HG03280 (cell line): ENCODE data around the gene PRR14.
"Not testable (repeated sequence)": the region's sequence is repeated elsewhere in the genome, so short reads cannot be mapped to it uniquely, and the experiment has no call there.

Experiments
- ATAC-seq: cut with Tn5 transposase; IDR thresholded peaks from one replicate; pipeline ENCODE4 v1.9.1; 2021; ENCODE audit warnings: mild to moderate bottlenecking, moderate library complexity; ENCODE audit not compliant: unreplicated experiment

The PRR14 gene

DNA sequence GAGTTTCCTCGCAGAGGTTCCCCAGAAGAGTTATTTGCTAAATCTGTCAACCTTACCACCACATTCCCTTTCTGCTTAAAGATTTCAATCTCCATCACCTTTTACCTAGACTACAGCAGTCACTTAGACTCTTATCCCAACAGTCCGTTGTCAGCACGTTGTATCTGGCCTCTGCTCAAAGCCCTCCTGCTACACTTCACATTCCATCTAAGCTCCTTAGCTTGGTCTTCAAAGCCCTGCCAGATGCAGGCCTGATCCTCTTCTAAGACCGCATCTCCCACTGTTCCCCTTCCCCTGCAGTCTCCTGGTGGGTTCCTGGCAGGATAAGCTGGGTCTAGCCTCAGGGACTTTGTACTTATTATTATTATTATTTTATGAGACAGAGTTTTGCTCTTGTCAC, 37.9 kb downstream of the PRR14 start:
- no peak for ATAC-seq

GRCh38 chr16:30691907-30692306, 41.1 kb downstream of the PRR14 start:
- ATAC-seq, result no peak

DNA sequence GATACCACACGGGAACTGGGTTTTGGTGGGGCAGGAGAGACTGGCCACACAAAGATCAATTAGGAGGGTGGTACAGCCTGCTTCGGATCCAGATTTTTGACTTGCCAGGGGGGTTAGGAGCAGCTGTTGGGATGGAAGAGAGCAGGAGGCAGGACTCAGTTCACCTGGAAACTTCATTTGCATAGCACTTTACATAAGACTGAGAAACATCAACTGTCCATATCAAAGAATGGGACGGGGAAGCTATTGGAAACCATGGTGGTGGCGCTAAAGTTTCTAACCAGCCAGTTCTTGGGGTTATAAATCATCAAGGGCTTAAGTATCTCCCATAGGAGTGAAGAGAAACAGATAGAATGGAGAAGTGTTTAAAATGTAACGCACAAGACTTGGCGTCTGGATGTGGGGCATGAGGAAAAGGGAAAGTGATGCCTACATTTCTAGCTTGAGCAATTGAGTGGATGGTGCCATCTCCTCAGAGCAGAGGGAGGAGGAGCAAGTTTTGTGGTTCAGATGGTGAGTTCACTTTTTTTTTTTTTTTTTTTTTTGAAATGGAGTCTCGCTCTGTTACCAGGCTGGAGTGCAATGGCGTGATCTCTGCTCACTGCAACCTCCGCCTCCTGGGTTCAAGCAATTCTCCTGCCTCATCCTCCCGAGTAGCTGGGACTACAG, 41.8 kb downstream of the PRR14 start:
- ATAC-seq, result no peak

- ATAC-seq, result no peak
These were observed 44.4 kb downstream of the PRR14 start for GRCh38 chr16:30694926-30695693.

GRCh38 chr16:30696646-30697045, 45.9 kb downstream of the PRR14 start:
- ATAC-seq, result not testable (repeated sequence)

DNA sequence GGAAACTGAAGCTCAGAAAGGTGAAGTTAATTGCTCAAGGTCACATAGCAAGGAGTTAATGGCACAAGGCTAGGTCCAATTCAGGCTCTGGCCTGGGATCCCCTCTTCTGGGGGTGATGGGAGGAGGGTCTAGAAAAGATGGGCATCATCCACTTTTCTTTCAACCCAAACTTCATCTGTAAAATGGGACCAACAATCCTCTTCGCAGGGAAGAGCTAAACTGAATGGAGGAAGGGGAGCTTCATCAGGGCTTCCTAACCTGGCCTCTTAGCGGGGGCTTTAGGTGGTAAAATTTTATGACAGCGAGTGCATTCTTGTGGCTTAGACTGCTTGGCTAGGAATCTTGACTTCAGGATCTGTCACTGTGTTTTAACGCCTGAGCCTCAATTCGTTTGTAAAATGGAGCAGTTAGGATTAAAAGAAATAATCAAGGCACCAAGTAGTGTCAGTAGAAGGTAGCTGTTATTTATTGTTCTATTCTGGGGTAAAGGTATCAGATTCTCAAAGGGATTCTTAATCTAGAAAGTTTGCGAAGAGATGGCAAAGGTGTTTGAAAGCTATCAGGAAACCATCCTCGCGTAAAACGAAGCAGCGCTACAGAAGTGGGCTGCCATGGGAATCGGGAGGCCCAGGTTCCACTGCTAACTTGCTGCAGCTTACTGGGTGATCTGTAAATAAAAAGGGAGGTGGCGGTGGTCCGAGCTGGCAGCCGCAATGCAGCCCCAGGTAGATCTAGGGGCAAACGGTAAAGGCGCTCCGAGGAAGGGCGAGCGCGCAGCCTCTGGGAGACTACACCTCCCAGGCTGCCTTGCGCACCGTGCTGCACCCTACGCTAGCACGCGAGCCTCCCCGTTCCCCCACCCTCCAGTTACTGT, 46.7 kb downstream of the PRR14 start:
- ATAC-seq, result peak; percentile 81

GRCh38 chr16:30698139-30698815, 47.5 kb downstream of the PRR14 start:
- ATAC-seq, result peak; percentile 66

GRCh38 chr16:30698816-30699614, 48.3 kb downstream of the PRR14 start, which contains the start of gene SRCAP:
SRCAP (plus strand) TSS chr16:30699171; CDS start chr16:30700825, 1,654 bp downstream.
- peak; percentile 30 for ATAC-seq

DNA sequence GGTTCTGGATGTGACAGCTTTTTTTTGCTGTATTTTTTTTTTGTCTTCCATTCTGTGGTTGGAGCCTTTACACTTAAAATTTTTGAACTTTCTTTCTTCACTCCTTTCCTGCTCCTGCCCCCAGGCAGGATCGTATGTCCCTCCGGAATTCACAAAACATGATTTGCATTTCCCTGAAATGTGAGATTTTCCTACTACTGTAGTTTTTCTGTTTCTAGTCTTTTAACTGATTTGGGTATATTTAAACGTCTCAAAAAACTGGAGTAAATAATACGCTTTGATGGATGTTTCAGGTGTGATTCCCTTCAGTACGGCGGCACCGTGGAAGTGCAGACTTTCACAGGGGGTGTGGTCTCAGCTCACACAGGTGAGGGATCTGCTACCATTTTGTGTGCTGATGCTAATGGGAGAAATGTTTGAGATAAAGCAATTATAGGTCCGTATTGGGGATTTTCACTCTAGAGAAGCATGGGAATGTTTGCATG, 48.9 kb downstream of the PRR14 start:
- no peak for ATAC-seq

- ATAC-seq, result no peak
These were observed 49.7 kb downstream of the PRR14 start for GRCh38 chr16:30700491-30700890.

DNA sequence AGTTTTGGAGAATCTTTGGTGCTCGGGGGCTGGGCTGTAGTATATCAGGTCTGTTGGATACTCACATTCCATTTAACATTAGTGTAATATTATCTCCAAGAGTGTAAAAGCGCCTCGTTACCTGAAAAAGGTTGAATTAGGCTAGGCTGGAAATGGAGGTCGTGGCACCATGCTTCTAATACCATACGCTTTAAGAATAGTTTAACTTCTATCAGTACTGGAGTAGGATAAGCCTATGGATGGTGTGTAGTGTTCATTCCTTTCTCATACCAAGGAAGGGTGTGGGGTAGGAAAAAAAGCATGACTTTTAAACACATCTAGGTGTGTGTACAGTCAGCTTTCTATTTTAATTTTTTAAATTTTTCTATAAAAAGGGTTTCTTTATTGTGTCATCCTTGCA, 50.2 kb downstream of the PRR14 start:
- ATAC-seq, result no peak

DNA sequence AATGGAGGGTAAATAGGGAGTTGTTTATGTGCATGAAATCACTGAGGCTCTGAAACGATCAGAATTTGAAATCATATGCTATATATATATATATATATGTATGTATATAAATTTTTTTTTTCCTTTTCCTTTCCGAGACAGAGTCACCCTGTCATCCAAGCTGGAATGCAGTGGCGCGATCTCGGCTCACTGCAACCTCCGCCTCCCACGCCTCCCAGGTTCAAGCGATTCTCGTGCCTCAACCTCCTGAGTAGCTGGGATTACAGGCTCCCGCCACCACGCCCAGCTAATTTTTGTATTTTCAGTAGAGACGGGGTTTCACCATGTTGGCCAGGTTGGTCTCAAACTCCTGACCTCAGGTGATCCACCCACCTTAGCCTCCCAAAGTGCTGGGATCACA, 52.3 kb downstream of the PRR14 start:
- not testable (repeated sequence) for ATAC-seq

GRCh38 chr16:30703971-30704370, 53.2 kb downstream of the PRR14 start:
- no peak for ATAC-seq
